Activated CD8-positive, alpha-beta memory T cell treated with anti-CD3 and anti-CD28 coated beads, Interleukin-2, amount 50 U/mL, for 48 hours (primary cell): ENCODE results near the gene C3.
"Not testable (repeated sequence)": the region's sequence is repeated elsewhere in the genome, so short reads cannot be mapped to it uniquely, and the experiment has no call there.

Source experiments
- DNase-seq: peaks from one replicate; pipeline ENCODE4 v3.0.0-alpha.2; 2020

Gene C3

DNA sequence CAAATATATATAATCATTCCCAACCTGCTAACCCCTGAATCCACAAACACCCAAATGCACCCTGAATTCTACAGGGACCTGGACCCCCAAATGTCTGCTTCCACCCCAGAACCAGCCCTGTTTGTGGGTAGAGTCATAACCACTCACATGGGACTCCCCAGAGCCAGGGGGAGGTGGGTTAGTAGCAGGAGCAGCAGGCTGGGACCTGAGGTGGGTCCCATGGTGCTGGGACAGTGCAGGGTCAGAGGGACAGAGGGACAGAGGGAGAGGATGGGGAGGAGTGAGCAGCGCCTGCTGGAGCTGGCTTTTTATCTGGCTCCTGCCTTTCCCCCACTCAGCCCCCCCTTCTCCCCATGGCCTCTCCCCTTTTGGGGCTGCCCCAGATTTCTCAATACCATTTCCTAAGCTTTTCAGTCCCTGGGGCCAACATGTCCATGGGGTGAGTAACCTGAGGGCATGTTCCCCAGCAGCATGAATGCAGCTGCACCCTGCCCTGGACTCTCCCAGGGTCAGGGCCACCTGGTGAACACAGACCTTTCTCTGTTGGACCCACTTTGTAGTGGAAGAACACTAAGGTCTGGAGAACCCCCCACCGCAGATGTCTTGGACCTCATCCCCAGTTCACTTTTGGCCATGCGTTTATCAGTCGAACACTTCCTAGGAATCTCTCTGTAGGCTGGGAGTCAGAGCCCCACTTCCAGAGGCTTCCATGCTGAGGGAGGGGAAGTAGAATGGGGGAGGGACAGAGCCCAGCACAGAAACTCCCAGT, at the start of gene C3:
TSS of gene C3 (minus strand) at position 282 of the 769 bp plus-strand sequence. CDS start at position 221, 61 bp downstream.
- DNase-seq: no peak

GRCh38 chr19:6769006-6769619, 48.7 kb upstream of the C3 start:
- DNase-seq: no peak

DNA sequence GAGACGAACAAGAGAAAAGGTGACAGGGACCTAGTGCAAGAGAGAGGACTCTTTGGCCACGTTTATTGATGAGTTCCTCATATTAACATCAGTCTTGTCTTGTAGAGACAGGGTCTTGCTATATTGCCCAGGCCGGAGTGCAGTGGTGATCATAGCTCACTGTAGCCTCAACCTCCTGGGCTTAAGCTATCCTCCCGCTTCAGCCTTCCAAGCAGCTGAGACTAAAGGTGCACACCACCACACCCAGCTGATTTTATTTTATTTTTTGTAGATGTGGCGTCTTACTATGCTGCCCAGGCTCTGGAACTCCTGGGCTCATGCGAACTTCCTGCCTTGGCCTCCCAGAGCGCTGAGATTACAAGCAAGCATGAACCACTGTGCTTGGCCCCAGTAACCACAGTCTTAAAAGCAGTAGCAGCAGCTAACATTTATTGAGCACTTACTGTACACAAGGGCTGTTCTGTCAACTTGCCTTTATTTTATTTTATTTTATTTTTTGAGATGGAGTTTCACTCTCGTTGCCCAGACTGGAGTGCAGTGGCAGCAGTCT, 47.9 kb upstream of the C3 start:
- no peak for DNase-seq

DNA sequence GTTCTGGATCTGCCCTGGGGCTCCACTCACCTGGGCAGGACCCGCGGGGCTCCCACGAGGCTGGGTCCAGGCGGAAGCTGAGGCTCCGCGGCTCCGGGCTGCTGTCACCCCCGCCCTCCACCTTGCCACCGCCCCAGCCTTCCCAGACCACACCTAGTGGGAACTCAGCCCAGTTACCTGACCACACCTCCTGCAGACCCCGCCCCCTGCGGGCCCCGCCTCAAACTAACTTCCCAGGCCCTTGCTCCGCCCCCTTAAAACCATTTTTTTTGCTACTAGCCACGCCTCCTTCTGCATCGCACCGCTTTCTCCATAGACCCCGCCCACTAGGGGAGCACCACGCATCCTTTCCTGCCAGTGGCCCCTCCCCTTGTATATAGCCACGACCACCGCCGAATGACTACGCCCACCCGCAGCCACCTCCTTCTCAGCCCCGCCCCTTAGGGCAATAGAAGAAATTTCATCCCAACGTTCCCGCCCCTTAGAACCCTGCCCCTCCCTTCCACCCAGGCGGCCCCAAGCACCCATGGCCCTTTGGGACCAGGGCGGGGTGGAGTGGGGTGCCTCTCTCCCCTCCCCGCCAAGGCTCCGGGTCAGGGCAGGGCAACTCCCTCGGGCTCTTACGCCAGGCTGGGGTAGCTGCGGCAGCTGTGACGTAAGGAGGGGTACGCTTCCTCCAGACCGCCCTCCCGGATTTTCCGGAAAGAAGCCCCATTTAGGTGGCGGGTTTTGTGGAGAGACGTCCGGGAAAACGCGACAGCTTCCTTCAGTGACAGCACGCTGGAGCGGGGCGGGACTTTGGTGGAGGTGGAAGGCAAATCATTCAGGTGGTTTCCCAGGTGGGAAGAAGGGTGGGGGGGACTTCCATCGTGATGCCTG, 47.1 kb upstream of the C3 start, which contains the start of gene SH2D3A:
TSS of gene SH2D3A (minus strand) at position 79 of the 879 bp plus-strand sequence. CDS start 3,687 bp downstream, outside the sequence.
- DNase-seq: peak; percentile 93

GRCh38 chr19:6767081-6767356, 46.6 kb upstream of the C3 start:
- no peak for DNase-seq

DNA sequence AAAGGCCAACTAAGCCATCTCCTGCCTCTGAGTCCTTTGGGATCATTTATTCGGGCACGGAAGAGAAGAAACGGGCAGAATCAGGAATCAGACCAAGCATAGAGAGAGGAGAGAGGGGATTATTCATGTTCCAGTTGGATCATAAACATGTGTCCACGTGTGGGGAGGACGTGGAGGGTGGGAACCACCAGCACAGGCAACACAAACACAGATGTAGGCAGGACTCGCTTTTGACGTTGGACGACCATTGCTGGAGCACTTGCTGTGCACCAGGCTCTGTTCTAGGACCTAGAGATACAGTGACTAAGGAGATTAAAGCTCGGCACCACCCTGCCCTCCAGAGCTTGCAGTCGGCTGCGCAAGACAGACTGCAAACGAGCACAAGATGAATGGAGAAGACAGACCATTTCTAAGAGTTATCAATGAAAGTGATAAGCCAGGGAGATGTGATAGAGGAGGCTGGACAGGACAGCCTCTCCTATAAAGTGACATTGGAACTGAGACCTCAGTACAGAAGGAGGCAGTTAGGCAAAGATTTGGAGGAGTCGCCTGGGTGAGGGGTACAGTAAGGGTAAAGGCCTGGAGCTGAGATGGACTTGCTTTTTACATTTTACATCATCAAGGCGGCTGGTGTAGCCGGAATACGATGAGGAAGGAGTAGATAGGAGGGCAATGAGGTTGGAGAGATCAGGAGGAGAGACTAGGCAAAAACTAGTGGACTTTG, 46.1 kb upstream of the C3 start:
- no peak for DNase-seq

GRCh38 chr19:6765738-6766356, 45.4 kb upstream of the C3 start:
- DNase-seq: no peak

DNA sequence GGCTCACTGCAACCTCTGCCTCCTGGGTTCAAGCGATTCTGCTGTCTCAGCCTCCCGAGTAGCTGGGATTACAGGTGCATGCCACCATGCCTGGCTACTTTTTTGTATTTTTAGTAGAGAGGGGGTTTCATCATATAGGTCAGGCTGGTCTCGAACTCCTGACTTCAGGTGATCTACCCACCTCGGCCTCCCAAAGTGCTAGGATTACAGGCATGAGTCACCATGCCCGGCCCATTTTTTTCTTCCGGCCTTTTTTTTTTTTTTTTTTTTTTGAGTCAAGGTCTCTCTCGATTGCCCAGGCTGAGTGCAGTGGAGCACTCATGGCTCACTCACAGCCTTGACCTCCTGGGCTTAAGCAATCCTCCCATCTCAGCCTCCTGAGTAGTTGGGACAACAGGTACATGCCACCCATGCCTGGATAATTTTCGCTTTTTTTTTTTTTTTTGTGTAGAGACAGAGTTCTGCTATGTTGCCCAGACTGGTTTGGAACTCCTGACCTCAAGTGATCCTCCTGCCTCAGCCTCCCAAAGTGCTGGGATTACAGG, 41.9 kb upstream of the C3 start:
- not testable (repeated sequence) for DNase-seq

GRCh38 chr19:6761053-6761676, 40.7 kb upstream of the C3 start:
- no peak for DNase-seq

DNA sequence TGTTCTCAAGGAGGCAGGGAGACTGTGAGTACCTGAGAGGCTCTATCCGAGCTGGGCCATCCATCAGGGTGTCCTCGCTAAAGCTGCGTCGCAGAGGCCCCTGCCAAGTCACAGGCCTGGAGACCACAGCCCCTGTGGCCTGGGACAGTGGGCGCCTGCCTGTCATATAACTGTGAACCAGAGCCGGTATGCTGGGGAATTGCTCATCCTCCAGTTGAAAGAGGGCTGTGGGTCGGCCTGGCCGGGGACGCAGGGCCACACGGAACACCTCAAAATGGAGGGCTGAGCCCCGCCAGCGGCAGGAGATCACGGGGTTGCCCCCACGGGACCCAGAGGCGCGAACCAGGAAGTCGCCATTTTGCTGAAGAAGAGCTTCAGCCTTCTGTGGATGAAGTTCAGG, 40.2 kb upstream of the C3 start:
- no peak for DNase-seq

DNA sequence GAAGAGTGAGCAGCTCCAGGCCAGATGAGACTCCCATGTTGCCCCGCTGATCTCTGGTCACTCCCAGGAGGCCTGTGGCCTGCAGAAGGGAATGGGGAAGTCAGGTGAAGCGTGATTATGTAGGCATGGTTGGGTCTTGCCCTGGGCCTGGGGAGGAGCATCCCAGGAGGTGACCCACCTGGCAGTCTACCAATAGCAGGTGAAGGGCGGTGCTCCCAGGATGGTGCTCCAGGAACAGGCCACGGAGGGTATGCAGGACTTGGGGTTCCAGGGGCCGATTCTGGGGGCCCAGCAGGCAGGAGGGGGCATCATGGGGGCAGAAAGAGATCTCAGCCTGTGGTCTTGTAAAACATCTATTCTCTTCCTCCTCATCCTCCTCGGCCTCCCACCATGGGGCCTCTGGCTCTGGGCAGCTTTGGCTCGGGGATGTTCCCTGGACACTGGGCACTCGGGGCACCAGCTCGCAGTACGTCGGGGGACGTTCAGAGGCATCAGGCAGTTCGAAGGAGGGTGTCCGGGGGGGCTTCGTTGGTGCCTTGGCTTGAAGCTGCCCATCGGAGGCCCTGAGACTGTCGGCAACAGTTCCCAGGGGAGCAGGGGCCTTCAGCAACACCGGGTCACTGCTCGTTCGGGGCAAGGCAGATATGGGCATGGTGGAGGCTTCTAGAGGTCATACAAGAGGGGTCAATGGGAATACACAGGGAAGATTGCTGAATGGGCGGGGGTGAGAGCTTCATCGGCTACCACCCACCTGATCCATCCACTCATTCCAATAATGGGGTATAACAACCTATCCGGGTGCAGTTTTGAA, 34.4 kb upstream of the C3 start:
- no peak for DNase-seq

DNA sequence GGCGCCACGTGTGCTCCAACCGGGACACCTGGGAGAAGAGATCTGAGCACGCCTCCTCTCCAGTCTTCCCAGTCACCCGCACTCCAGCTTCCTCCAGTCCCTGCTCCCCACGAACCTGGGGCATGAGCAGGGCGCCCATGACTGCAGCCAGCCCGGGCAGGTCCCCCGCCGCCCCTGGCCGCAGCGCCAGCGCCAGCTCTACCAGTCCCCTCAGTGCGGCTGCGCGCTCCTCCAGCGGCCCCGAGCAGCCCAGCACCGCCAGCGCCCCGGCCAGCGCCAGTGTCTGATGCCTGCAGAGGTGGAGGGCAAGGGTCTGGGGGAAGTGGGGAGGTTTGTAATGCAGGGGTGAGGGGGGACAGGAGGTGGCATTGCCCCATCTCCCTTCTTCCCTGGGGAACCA, 33.7 kb upstream of the C3 start:
- no peak for DNase-seq

DNA sequence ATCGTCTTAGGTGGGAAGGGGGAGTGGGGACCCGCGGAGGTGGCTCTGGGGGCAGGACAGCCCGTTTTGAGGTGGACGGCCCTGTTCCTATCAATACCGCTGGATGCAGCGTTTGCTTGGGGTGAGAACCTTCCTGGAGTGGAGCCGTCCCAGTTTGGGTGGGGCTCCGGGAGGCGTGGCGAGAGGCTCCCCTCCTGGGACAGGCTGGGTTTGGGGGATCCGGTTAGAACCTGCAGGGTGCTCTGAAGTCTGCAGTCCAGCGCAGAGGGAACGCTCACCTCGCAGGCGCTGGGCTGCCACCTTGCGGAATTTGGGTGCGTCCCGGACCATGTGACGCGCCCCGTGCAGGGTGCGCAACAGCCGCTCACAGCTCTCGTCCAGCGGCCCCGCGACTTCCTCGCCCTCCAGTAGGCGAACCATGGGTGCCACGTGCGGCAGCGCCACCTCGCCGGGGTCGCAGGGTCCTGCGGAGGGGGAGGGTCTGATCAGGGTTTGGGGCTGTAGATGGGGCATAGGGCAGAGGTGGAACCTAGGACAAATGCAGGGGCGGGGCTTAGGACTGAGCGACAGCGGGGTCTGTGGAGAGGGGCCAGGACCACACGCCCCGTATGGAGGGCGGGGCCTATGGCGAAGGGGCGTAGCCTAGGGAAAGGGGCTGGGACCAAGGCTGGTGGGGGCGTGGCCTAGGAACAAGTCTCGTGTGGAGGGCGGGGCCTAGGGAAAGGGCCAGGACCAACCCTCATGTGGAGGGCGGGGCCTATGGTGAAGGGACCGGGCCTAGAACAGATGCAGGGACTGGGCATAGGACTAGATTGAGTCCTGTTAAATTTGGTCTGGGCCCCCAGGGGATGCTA, 33.0 kb upstream of the C3 start:
- DNase-seq: peak; percentile 92

DNA sequence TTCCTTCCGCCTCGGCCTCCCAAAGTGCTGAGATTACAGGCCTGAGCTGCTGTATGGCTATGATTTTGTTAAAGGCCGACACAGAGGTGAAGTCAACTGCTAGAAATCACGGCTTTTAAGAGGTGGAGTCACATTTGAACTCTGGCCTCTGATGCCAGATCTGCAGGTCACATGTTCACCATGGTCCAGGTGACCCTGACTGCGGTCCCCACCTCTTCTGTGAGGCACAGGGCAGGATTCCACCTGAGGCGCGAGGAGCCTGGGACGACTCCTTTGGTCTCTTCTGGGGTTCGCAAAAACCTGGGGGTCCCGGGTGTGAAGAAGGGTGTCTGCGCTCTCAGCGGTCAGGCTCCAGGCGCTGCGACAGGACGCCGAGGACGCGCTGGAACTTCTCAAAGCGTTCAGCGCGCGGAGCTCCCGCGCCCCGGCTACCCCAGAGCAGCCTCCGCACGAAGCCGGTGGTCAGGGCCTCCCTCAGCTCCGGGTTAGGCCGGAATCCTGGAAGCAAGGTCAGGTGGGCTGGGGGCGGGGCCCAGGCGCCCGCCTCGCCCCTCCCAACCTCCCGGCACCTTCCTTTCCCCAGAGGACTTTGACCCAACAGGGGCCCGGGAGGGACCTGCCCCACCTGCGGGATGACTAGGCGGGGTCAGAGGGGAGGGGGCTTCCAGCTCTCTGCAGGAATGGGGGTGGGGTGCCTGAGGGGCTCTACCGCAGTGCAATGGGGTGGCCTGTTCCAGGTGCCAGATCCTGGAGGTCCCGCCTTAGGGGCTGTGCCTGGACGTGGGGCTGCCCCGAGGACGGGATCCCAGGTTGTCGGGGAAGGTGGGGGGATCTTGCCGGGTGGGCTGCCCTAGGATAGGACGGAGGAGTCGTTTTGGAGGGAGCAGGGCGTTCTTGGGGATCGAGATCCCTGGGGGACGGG, 32.1 kb upstream of the C3 start:
- DNase-seq: no peak

- DNase-seq: no peak
These were observed 30.7 kb upstream of the C3 start for GRCh38 chr19:6751189-6751588.

DNA sequence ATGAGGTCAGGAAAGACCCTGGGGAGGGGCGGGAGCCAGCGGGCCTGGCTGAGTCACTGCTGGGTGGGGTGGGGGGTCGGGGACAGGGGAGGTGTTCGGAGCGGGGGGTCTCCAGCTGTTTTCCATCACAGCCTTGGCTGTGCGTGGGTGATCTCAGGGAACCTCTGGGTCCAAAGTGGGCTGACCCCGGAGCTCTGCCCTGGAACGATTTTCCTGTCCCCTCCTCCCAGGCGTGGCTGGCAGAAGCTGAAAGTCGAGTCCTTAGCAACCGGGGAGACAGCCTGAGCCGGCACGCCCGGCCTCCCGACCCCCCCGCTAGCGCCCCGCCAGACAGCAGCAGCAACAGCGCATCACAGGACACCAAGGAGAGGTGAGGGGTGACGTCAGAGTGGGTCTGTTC, 29.6 kb upstream of the C3 start:
- no peak for DNase-seq

DNA sequence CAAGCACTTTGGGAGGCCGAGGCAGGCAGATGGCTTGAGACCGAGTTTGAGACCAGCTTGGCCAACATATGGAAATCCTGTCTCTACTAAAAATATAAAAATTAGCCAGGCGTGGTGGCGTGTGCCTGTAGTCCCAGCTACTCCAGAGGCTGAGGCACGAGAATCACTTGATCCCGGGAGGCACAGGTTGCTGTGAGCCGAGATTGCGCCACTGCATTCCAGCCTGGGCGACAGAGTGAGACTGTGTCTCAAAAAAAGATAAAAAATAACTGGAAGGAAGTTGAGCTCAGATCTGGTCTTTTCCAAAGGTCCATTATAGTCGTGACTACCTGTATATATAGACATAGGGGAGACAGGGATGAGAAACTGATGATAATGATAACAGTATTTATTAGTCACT, 28.1 kb upstream of the C3 start:
- not testable (repeated sequence) for DNase-seq

DNA sequence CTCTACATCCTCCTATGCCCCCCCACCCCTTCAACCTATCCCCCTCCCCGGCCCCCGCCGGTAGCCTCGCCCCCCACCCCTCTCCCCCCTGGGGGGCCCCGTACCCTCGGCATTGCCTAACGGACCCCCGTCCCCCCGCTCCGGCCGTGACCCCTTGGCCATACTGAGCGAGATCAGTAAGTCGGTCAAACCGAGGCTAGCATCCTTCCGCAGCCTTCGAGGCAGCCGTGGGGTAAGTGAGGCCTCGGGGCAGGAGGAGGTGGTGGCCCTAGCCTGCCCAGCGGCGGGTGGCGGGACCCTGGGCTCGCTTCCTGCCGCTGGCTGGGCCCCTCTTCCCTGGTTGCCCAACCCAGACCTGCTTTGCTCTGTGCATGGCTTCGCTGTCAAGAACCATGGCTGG, 25.5 kb upstream of the C3 start:
- DNase-seq: no peak
